ENCODE results near the gene SLC2A6.

SLC2A6 gene

GRCh38 chr9:133476036-133476931 is 2.6 kb downstream of the SLC2A6 start:
- DNase-seq = no peak

GRCh38 chr9:133475292-133476012 is 3.4 kb downstream of the SLC2A6 start:
- no peak for DNase-seq

DNA sequence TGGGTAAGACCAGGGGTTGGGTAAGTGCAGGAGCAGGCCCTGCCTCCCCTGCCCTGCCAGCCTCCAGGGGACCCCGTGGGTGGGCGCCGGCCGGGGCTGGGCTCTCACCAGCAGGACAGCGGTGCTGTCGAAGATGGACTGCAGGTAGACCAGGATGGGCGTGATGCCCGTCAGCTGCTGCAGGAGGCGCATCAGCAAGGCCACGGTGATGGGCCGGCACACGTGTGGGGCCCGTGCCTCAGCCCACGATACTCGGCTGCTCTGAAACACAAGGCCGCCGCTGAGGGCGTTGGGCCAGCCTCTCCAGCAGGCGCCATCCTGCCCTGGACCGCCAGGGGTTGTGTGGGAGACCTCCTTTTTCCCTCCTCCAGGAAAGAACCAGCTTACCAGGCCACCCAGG is 4.0 kb downstream of the SLC2A6 start:
- DNase-seq = no peak

DNA sequence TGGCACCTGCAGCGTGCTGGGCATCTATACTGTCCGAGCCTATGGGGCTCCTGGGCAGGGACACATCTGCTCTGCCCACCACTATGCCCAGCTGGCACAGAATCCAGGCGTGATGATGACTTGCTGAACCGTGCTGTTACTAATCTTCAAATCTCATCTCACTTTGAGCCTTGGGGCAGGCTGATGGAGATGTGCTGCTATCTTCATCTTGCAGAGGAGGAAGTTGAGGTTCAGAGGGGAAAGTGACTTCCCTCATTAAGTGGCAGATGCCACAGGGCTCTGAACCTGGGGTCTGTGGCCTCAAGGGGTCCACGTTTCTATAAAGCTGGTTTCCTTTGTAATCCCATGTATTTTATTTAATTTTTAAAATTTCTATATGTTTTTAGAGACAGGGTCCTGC is 4.7 kb downstream of the SLC2A6 start:
- no peak for DNase-seq

GRCh38 chr9:133473743-133474142 is 5.2 kb downstream of the SLC2A6 start:
- no peak for DNase-seq

- no peak for DNase-seq
These were observed 6.0 kb downstream of the SLC2A6 start for GRCh38 chr9:133472753-133473378.

DNA sequence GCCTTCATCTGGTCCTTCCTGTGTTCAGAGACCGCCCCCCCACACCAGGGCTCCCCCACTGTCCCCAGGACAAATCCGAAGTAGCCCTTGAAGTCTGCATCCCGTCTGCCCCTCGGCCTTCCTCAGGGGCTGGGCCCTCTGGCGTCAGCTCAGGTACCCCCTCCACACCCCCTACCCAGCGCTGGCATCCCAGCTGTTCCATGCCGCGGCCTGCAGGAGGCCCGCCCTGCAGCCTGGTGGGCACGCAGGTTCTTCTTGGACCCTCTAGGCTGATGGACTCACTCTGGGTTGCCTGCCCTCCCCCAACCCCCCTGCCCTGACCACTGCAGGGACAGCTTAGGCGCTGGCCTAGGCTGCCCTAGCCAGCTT is 6.6 kb downstream of the SLC2A6 start:
- no peak for DNase-seq

GRCh38 chr9:133471551-133472276 is 7.2 kb downstream of the SLC2A6 start:
- no peak for DNase-seq

DNA sequence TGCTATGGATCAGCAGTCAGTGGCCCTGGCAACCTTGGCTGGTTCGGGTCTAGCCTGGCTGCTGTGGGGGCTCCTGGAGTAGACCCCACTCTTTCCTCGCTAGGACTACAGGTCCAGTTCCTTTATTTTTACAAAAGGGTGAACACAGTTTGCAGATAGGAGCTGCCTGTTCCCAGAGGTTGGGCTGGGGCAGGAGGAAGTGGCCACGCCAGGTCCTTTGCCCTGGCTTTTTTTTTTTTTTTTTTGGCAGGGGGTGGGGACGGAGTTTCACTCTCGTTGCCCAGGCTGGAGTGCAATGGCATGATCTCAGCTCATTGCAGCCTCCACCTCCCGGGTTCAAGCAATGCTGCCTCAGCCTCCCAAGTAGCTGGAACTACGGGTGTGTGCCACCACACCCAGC is 7.9 kb downstream of the SLC2A6 start:
- DNase-seq = no peak

DNA sequence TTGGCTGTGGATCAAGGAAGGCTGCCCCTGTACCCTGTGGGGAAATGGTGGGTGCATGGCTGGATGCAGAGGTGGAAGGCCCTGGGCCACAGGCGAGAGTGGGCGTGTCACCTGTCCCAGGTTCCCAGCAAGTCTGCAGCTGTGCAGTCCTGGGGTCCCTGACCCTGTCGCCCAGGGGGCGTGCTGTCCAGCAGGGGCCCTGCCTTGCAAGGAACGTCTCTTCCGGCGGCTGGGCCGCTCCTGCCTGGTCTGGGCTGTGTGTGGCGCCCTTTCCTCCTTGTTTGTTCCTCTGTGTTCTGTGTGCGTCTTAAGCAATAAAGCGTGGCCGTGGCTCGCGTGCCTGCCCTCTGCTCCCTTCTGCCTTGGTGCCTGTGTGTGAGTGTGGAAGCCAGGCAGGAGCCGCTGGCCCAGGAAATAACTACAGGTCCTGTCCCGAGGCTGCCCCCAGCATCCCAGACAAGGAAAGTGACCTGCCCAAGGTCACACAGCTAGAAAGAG is 8.4 kb downstream of the SLC2A6 start:
- no peak for DNase-seq

- DNase-seq = no peak
These were observed 10.0 kb downstream of the SLC2A6 start for GRCh38 chr9:133468777-133469421.

GRCh38 chr9:133468374-133468773 is 10.5 kb downstream of the SLC2A6 start:
- no peak for DNase-seq

GRCh38 chr9:133467101-133467500 is 11.8 kb downstream of the SLC2A6 start:
- no peak for DNase-seq

DNA sequence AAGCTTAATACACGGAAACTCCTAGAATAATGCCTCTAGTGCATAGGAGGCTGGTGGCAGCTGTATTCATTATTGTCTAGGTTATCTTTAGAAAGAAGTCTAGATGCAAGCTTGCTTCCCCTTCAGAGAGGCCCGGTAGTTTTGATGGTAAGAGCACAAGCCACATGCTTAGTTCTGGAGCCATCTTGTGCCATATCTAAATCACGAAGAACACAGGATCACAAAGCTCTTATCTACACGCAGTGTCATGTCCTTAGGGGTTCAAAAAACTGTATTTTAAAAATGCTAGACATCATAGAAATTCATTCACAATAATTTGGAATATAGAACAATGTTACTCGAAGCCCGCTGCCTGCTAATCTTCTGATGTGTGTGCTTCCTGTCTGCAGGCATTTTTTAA is 12.9 kb downstream of the SLC2A6 start:
- DNase-seq = no peak

- DNase-seq = no peak
These were observed 14.3 kb downstream of the SLC2A6 start for GRCh38 chr9:133464638-133465037.

- no peak for DNase-seq
These were observed 14.9 kb downstream of the SLC2A6 start for GRCh38 chr9:133463864-133464615.

DNA sequence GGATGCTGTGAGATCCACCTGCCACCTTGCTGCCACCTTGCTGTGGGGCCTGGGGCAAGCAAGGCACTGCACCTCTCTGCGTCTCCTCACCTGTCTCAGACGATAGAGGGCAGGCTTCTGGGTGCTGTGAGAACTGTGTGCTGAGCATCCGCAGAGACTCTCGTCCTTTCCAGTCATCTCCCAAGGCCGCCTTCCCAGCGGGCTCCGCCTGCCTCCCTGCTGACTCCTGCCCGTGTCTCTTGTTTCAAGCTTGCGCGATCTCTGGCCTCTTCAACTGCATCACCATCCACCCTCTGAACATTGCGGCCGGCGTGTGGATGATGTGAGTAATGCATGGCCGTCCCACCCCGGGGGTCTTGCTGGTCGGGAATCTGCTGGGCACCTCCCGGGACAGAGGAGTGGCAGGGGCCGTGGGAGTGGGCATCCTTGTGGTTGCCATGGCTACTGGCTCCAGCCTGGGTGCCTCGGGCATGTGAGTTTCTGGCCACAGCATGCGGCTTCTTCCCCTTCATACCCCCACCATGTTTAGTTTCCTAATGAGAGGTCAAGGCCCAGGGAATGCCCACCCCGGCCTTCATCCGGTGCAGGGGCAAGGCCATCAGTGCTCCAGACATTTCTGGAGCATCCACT is 15.6 kb downstream of the SLC2A6 start:
- DNase-seq = no peak

- DNase-seq = no peak
These were observed 16.9 kb downstream of the SLC2A6 start for GRCh38 chr9:133461975-133462374.

- DNase-seq = no peak
These were observed 18.3 kb downstream of the SLC2A6 start for GRCh38 chr9:133460405-133461175.

Data from T1000 (cell line).